ENCODE data around the gene ERC2.

Gene ERC2

DNA sequence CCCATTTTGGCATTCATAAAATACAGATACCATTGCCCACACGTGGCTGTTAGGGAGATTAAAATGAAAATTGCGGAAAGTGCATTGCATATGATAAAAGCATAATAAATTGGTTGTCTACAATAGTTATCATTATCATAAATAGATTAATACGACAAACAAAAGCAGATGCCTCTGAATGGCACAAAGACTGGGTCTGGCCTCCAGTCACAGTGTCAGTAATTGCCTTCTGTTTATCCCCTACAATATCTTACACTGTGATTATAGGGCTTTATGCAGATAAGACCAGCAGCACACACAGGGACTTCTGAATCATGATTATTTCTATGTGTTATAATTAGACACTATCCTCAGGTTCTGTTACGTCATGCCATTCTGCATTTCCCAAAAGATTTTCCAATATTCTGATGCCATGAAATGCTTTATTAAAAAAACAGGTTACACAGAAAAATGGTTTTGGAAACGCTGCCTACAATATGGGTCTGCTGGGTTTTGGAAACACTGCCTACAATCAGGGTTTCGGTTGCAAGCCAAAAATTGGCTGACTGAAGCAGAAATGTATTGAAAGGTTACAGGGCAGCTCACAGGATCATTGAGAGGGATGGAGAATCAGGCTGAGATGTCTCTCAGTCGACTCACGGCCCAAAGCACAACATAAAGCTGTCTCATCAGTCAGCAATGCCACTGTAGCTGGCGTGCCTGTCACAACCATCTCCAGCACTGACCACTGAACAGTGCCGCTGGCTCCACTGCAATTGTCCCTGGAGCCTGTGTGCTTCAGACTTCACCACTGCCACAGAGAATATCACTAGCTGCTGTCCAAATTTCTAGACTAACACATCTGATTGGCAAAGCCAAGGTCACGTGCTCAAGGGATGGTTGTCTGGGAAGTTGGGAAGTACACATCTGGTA, 248.1 kb downstream of the ERC2 start:
- Histone ChIP-seq H3K4me3 (ENCODE audit: low read depth, low read length) (no peak overlapping the region), H3K36me3 (no peaks in the 10 kb centered on the region), H3K27ac (no peak overlapping the region), H3K27me3 (ENCODE audit: insufficient read depth, low read depth, severe bottlenecking) (no peaks in the 10 kb centered on the region), H3K9me3 (ENCODE audit: severe bottlenecking) (no peaks in the 10 kb centered on the region)
- no peak for DNase-seq
- TF ChIP-seq, protein P1, sequence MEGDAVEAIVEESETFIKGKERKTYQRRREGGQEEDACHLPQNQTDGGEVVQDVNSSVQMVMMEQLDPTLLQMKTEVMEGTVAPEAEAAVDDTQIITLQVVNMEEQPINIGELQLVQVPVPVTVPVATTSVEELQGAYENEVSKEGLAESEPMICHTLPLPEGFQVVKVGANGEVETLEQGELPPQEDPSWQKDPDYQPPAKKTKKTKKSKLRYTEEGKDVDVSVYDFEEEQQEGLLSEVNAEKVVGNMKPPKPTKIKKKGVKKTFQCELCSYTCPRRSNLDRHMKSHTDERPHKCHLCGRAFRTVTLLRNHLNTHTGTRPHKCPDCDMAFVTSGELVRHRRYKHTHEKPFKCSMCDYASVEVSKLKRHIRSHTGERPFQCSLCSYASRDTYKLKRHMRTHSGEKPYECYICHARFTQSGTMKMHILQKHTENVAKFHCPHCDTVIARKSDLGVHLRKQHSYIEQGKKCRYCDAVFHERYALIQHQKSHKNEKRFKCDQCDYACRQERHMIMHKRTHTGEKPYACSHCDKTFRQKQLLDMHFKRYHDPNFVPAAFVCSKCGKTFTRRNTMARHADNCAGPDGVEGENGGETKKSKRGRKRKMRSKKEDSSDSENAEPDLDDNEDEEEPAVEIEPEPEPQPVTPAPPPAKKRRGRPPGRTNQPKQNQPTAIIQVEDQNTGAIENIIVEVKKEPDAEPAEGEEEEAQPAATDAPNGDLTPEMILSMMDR (IDR thresholded peaks at IDR 0.05; ENCODE audit: low read depth, low read length) = no peak

GRCh38 chr3:56209982-56210751, 258.1 kb downstream of the ERC2 start:
- Histone ChIP-seq H3K27ac (no peak overlapping the region), H3K36me3 (no peaks in the 10 kb centered on the region), H3K9me3 (ENCODE audit: severe bottlenecking) (peaks cover 6% of the 10 kb centered on the region), H3K27me3 (ENCODE audit: insufficient read depth, low read depth, severe bottlenecking) (no peaks in the 10 kb centered on the region), H3K4me3 (ENCODE audit: low read depth, low read length) (no peak overlapping the region)
- TF ChIP-seq, protein P1 (IDR thresholded peaks at IDR 0.05; ENCODE audit: low read depth, low read length) = no peak
- DNase-seq = no peak

- Histone ChIP-seq H3K36me3 (no peaks in the 10 kb centered on the region), H3K4me3 (ENCODE audit: low read depth, low read length) (no peak overlapping the region), H3K27ac (no peak overlapping the region), H3K27me3 (ENCODE audit: insufficient read depth, low read depth, severe bottlenecking) (no peaks in the 10 kb centered on the region), H3K9me3 (ENCODE audit: severe bottlenecking) (peaks cover 5% of the 10 kb centered on the region)
- no peak for DNase-seq
- TF ChIP-seq, protein P1 (IDR thresholded peaks at IDR 0.05; ENCODE audit: low read depth, low read length) = no peak
Observed at GRCh38 chr3:56207922-56208321, 260.3 kb downstream of the ERC2 start.

- TF ChIP-seq, protein P1 (IDR thresholded peaks at IDR 0.05; ENCODE audit: low read depth, low read length) = no peak
- Histone ChIP-seq H3K4me3 (ENCODE audit: low read depth, low read length) (no peak overlapping the region), H3K27me3 (ENCODE audit: insufficient read depth, low read depth, severe bottlenecking) (no peaks in the 10 kb centered on the region), H3K36me3 (no peaks in the 10 kb centered on the region), H3K27ac (no peak overlapping the region), H3K9me3 (ENCODE audit: severe bottlenecking) (no peaks in the 10 kb centered on the region)
- DNase-seq = no peak
Observed at GRCh38 chr3:56205406-56205805, 262.9 kb downstream of the ERC2 start.

- TF ChIP-seq, protein P1 (IDR thresholded peaks at IDR 0.05; ENCODE audit: low read depth, low read length) = no peak
- Histone ChIP-seq H3K27ac (no peak overlapping the region), H3K27me3 (ENCODE audit: insufficient read depth, low read depth, severe bottlenecking) (no peaks in the 10 kb centered on the region), H3K36me3 (no peaks in the 10 kb centered on the region), H3K4me3 (ENCODE audit: low read depth, low read length) (no peak overlapping the region), H3K9me3 (ENCODE audit: severe bottlenecking) (no peaks in the 10 kb centered on the region)
- DNase-seq = no peak
Observed at GRCh38 chr3:56202997-56203396, 265.3 kb downstream of the ERC2 start.

All from WERI-Rb-1 (cell line).